NCI-H460 (cell line): ENCODE measurements around the gene HAS3. TPM values are rescaled to one million over a fixed set of nuclear protein-coding genes. Genes with fewer than 3 reads are reported as not detected.

Source experiments
- DNase-seq: peaks from one replicate; pipeline ENCODE4 v3.0.0-alpha.2; 2016; ENCODE audit warnings: low read depth; ENCODE audit errors: extremely low read depth
- total RNA-seq: library from RNA; depleted of rRNA; stranded (reverse); fragments of >200 nt; shearing (Covaris generic); gene quantifications from 2 replicates; pipeline ENCODE4 v1.2.3, GENCODE V29; 2014

Gene HAS3
- total RNA-seq, 1 experiment from 2014 or later = not detected

GRCh38 chr16:69088684-69089083 lies 16.8 kb upstream of the HAS3 start:
- DNase-seq = no peak

- no peak for DNase-seq
Observed at GRCh38 chr16:69089091-69089910, 16.2 kb upstream of the HAS3 start.

- no peak for DNase-seq
Observed at GRCh38 chr16:69093974-69094373, 11.5 kb upstream of the HAS3 start.

DNA sequence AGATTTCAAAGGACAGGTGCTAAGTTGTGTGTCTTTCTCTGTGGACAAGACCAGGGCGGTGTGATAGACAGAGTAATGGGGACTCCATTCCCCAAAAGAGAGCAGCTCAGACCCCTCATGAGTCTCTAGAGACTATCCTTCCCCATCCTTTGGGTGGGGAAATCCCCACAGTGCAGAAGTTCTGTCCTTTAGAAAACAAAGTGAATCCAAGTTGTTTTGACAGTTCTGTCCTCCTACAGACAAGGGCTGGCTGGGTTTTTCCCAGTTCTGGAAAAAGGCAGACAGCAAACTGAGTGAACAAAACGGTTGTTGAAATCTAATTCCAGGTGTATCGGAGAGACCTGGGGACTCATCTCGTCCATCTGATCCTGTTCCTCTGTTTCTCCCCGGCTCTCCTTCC lies 11.0 kb upstream of the HAS3 start:
- no peak for DNase-seq

- DNase-seq = no peak
Observed at GRCh38 chr16:69095193-69095592, 10.3 kb upstream of the HAS3 start.

DNA sequence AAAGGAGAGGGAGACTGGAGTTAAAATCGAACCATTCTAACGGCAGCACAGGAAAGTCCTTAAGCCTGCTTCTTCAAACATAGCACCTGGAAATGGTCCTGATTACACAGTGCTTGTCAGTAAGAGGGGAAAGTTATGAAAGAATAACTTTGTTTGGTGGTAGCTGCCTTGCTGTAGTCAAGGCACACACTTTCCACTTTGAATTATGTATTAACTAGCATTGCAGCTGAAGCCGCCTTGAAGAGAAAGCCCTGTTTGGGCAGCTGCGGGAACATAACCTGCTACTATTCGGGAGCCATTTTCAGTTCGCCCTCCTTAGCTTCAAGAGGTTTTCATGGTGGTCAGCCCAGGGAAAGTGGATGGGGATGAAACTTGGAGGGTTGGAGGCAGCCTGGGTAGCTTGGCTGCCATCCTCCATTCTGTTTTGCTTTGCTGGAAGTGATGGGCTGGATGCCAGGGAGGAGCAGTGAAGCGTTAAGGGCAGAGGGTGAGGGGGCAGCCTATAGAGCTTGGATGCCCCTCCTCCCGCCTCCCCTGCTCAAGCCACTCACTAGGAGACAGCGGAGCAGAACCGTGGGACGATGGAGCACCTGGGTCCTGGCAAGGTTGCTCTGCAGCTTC lies 5.3 kb upstream of the HAS3 start:
- no peak for DNase-seq

DNA sequence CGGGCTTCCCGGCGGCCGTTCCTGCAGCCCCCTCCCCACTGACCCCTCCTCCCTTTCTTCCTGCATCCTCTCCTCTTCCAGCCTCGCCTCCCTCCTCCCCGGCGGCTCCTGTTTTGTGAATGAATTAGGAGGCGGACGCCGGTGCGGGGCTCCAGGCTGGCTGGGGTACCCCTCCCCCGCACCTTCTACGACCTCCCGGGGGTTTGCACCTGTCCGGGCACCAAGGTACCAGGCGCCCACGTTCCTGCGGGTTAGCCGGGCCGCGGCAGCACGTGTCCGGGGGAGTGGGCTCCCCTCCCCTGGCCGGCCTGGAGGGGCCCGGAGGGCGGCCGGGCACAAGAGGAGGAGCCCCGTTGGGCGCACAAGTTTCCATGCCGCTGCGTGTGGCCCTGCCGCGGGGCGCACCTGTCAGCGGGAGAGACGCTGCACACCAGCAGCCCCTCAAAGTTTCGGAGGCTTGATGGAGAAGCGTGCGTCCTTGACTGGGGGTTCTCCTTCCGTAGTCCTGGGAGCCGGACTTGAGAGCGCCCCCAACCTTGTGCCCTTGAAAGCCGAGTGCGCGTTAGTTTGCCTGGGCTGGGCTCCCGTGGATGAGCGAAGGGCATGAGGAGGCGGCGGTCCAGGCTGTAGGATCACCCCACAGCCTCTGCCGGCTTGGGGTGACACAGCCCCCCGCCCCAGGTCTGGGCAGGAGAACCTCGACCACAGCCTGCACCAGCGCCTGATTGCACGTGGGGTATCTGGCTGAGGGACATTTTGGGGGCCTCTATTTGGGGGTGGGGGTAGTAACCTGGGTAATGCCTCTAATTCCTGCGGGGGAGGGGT lies 1.2 kb downstream of the HAS3 start:
- no peak for DNase-seq

GRCh38 chr16:69107316-69107962 lies 2.0 kb downstream of the HAS3 start:
- DNase-seq = no peak

GRCh38 chr16:69108064-69108904 lies 2.8 kb downstream of the HAS3 start:
- DNase-seq = no peak

- no peak for DNase-seq
Observed at GRCh38 chr16:69108905-69109252, 3.4 kb downstream of the HAS3 start.

DNA sequence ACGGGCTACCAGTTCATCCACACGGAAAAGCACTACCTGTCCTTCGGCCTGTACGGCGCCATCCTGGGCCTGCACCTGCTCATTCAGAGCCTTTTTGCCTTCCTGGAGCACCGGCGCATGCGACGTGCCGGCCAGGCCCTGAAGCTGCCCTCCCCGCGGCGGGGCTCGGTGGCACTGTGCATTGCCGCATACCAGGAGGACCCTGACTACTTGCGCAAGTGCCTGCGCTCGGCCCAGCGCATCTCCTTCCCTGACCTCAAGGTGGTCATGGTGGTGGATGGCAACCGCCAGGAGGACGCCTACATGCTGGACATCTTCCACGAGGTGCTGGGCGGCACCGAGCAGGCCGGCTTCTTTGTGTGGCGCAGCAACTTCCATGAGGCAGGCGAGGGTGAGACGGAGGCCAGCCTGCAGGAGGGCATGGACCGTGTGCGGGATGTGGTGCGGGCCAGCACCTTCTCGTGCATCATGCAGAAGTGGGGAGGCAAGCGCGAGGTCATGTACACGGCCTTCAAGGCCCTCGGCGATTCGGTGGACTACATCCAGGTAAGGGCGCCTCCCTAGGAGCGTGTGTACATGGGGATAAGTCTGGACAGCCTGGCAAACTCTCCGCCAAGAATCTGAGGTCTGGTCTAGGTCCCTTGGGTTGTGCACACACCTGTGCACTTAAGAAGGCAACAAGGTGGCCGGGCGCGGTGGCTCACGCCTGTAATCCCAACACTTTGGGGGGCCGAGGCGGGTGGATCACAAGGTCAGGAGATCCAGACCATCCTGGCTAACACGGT lies 4.2 kb downstream of the HAS3 start:
- no peak for DNase-seq

DNA sequence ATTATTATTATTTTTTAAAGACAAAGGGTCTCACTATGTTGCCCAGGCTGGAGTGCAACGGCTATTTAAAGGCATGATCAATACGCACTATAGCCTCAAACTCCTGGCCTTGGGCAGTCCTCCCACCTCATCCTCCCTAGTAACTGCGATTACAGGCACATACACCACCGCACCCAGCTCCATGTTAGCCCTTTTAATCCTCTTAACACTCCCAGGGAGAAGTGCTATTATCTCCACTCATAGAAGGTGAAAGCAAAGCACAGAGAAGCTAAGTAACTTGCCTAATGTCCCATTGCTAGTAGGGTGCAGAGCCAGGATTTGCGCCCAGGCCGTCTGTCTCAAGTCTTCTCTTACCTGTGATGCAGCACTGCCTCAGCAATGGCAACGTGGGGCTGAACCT lies 5.0 kb downstream of the HAS3 start:
- no peak for DNase-seq

DNA sequence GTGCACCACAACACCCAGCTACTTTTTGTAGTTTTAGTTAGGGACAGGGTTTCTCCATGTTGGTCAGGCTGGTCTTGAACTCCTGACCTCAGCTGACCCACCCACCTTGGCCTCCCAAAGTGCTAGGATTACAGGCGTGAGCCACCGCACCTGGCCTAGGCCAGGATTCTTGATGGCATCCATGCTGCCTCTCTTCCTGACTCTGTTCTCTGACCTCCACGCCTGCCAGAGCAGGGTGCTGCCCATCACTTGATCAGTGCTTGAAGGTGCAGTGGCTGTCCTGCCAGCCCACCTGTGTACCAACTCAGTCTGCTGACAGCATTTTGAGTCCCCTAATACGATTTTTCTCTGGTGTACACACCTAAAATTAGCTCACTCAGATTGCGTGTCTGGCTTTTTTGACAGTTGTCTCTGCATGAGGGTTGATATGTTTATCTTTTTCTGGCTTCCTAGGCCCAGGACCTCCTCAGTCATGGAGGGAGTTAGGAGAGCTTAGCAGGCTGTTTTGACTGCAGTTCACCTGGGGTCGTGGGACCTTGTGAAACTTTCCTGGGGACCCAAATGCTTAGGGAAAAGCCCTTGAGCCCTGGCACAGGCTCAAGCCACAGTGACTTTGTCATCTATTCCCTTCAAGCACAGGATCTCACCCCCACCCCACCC lies 5.9 kb downstream of the HAS3 start:
- DNase-seq = no peak

GRCh38 chr16:69111876-69112230 lies 6.4 kb downstream of the HAS3 start:
- DNase-seq = no peak

- DNase-seq = peak; percentile 38
Observed at GRCh38 chr16:69112285-69113129, 7.1 kb downstream of the HAS3 start.

GRCh38 chr16:69113216-69113615 lies 7.8 kb downstream of the HAS3 start:
- DNase-seq = no peak

- no peak for DNase-seq
Observed at GRCh38 chr16:69114346-69114975, 9.0 kb downstream of the HAS3 start.

DNA sequence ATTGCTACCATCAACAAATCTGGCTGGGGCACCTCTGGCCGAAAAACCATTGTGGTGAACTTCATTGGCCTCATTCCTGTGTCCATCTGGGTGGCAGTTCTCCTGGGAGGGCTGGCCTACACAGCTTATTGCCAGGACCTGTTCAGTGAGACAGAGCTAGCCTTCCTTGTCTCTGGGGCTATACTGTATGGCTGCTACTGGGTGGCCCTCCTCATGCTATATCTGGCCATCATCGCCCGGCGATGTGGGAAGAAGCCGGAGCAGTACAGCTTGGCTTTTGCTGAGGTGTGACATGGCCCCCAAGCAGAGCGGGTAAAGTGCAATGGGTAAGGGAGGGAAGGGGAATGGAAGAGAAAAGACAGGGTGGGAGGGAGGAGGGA lies 9.5 kb downstream of the HAS3 start:
- no peak for DNase-seq
